Measurements from ENCODE around the gene MRPS27.
"Not testable (repeated sequence)": the region's sequence is repeated elsewhere in the genome, so short reads cannot be mapped to it uniquely, and the experiment has no call there.

The MRPS27 gene

GRCh38 chr5:72202331-72202825 lies 117.7 kb downstream of the MRPS27 start:
- DNase-seq (ENCODE audit: low read depth), result no peak

GRCh38 chr5:72199681-72200080 lies 120.4 kb downstream of the MRPS27 start:
- no peak for DNase-seq (ENCODE audit: low read depth)

- no peak for DNase-seq (ENCODE audit: low read depth)
Observed at GRCh38 chr5:72197393-72197792, 122.6 kb downstream of the MRPS27 start.

GRCh38 chr5:72195581-72195980 lies 124.5 kb downstream of the MRPS27 start:
- DNase-seq (ENCODE audit: low read depth), result no peak

GRCh38 chr5:72194846-72195245 lies 125.2 kb downstream of the MRPS27 start:
- DNase-seq (ENCODE audit: low read depth), result peak; percentile 43

GRCh38 chr5:72191404-72191803 lies 128.6 kb downstream of the MRPS27 start:
- no peak for DNase-seq (ENCODE audit: low read depth)

- no peak for DNase-seq (ENCODE audit: low read depth)
Observed at GRCh38 chr5:72189146-72189545, 130.9 kb downstream of the MRPS27 start.

- DNase-seq (ENCODE audit: low read depth), result no peak
Observed at GRCh38 chr5:72188166-72188565, 131.9 kb downstream of the MRPS27 start.

- DNase-seq (ENCODE audit: low read depth), result no peak
Observed at GRCh38 chr5:72187388-72188075, 132.5 kb downstream of the MRPS27 start.

GRCh38 chr5:72185496-72186329 lies 134.3 kb downstream of the MRPS27 start:
- DNase-seq (ENCODE audit: low read depth), result no peak

- no peak for DNase-seq (ENCODE audit: low read depth)
Observed at GRCh38 chr5:72184408-72184807, 135.6 kb downstream of the MRPS27 start.

- DNase-seq (ENCODE audit: low read depth), result no peak
Observed at GRCh38 chr5:72183101-72183520, 136.9 kb downstream of the MRPS27 start.

- DNase-seq (ENCODE audit: low read depth), result no peak
Observed at GRCh38 chr5:72182686-72183085, 137.4 kb downstream of the MRPS27 start.

GRCh38 chr5:72180925-72181324 lies 139.1 kb downstream of the MRPS27 start:
- no peak for DNase-seq (ENCODE audit: low read depth)

- no peak for DNase-seq (ENCODE audit: low read depth)
Observed at GRCh38 chr5:72179816-72180440, 140.1 kb downstream of the MRPS27 start.

GRCh38 chr5:72179028-72179815 lies 140.8 kb downstream of the MRPS27 start:
- DNase-seq (ENCODE audit: low read depth), result no peak

- DNase-seq (ENCODE audit: low read depth), result no peak
Observed at GRCh38 chr5:72177538-72177937, 142.5 kb downstream of the MRPS27 start.

- DNase-seq (ENCODE audit: low read depth), result no peak
Observed at GRCh38 chr5:72172786-72173185, 147.3 kb downstream of the MRPS27 start.

- DNase-seq (ENCODE audit: low read depth), result peak; percentile 4
Observed at GRCh38 chr5:72171667-72172066, 148.4 kb downstream of the MRPS27 start.

GRCh38 chr5:72171181-72171580 lies 148.9 kb downstream of the MRPS27 start:
- DNase-seq (ENCODE audit: low read depth), result not testable (repeated sequence)

- DNase-seq (ENCODE audit: low read depth), result no peak
Observed at GRCh38 chr5:72170101-72170500, 149.9 kb downstream of the MRPS27 start.

Data from activated T-cell treated with anti-CD3 and anti-CD28 coated beads for 48 hours (primary cell).